IMR-90 (cell line): ENCODE measurements around the gene FFAR3. TPM values are rescaled to one million over a fixed set of nuclear protein-coding genes. Genes with fewer than 3 reads are reported as not detected.

ENCODE experiments used
- ATAC-seq: fragments of 200-7000 bp; cut with Tn5 transposase; 2 replicates; pipeline ENCODE4 v1.9.1; 2020; ENCODE audit warnings: low read depth, mild to moderate bottlenecking, moderate library complexity
- BruUV-seq: library from RNA; stranded (reverse); fragments of 400-500 nt; replicated peaks from 2 replicates; lab custom pipeline; 2021; lab: Mats Ljungman, UMichigan
- CTCF ChIA-PET: fragments of 300-600 bp; formaldehyde crosslinking; extraction: SDS; loops from one replicate; lab custom pipeline; 2021; ENCODE audit warnings: antibody characterized with exemption; lab: Yijun Ruan, JAX
- POLR2A ChIA-PET: fragments of 300-600 bp; sonication (Branson Sonifier 250); formaldehyde crosslinking; loops from one replicate; lab custom pipeline; 2022; ENCODE audit warnings: antibody characterized with exemption; ENCODE audit not compliant: unreplicated experiment; lab: Charles Lee
- DNase-seq: peaks from one replicate; pipeline ENCODE4 v3.0.0; 2013
- H2AFZ ChIP-seq: replicated peaks from 2 replicates; pipeline ENCODE3; 2013; ENCODE audit warnings: low read length, mild to moderate bottlenecking; ENCODE audit not compliant: poor library complexity
- H2AK5ac ChIP-seq: 2 replicates; pipeline ENCODE4 v1.6.1; 2013; ENCODE audit warnings: low read depth, low read length, inconsistent platforms
- H2AK9ac ChIP-seq: replicated peaks from 2 replicates; pipeline ENCODE3; 2013; ENCODE audit warnings: mild to moderate bottlenecking, low read depth, low read length, moderate library complexity; ENCODE audit not compliant: poor library complexity
- H2BK120ac ChIP-seq: 2 replicates; pipeline ENCODE4 v1.6.1; 2013; ENCODE audit warnings: low read depth, low read length, inconsistent platforms
- H2BK15ac ChIP-seq: 3 replicates; pipeline ENCODE4 v1.6.1; 2013; ENCODE audit warnings: low read depth, low read length, inconsistent platforms
- H2BK20ac ChIP-seq: 2 replicates; pipeline ENCODE4 v1.6.1; 2013; ENCODE audit warnings: low read depth, mild to moderate bottlenecking, inconsistent platforms, low read length, moderate library complexity
- H2BK5ac ChIP-seq: 2 replicates; pipeline ENCODE4 v1.6.1; 2013; ENCODE audit warnings: mild to moderate bottlenecking, low read depth, low read length, inconsistent platforms; ENCODE audit not compliant: poor library complexity, severe bottlenecking
- H3K14ac ChIP-seq: replicated peaks from 2 replicates; pipeline ENCODE4 v1.6.1; 2013; ENCODE audit warnings: low read depth, low read length, inconsistent platforms
- H3K18ac ChIP-seq: 2 replicates; pipeline ENCODE4 v1.6.1; 2013; ENCODE audit warnings: low read depth, low read length, control low read depth
- H3K23ac ChIP-seq: 2 replicates; pipeline ENCODE4 v1.6.1; 2013; ENCODE audit warnings: low read depth, low read length, inconsistent platforms
- H3K27ac ChIP-seq: 2 replicates; pipeline ENCODE4 v1.5.1; 2013; ENCODE audit warnings: mild to moderate bottlenecking, control low read depth, low read length; ENCODE audit not compliant: insufficient read depth
- H3K27me3 ChIP-seq: 2 replicates; pipeline ENCODE4 v1.6.1; 2013; ENCODE audit warnings: low read length; ENCODE audit not compliant: control insufficient read depth, insufficient read depth
- H3K36me3 ChIP-seq: 2 replicates; pipeline ENCODE4 v1.6.1; 2013; ENCODE audit warnings: low read length, mixed read lengths; ENCODE audit not compliant: control insufficient read depth, insufficient read depth
- H3K4ac ChIP-seq: 2 replicates; pipeline ENCODE4 v1.6.1; 2013; ENCODE audit warnings: low read depth, low read length, inconsistent platforms
- H3K4me1 ChIP-seq: 2 replicates; pipeline ENCODE4 v1.6.1; 2013; ENCODE audit warnings: low read length, mixed read lengths; ENCODE audit not compliant: control insufficient read depth, insufficient read depth
- H3K4me2 ChIP-seq: 2 replicates; pipeline ENCODE4 v1.6.1; 2013; ENCODE audit warnings: low read depth, mild to moderate bottlenecking, control low read depth, low read length, moderate library complexity
- H3K4me3 ChIP-seq: 2 replicates; pipeline ENCODE4 v1.5.1; 2013; ENCODE audit warnings: low read depth, mild to moderate bottlenecking, control low read depth, low read length, moderate library complexity; ENCODE audit not compliant: insufficient read depth
- H3K56ac ChIP-seq: 2 replicates; pipeline ENCODE4 v1.6.1; 2013; ENCODE audit warnings: low read length, inconsistent platforms; ENCODE audit not compliant: insufficient read depth; ENCODE audit errors: extremely low read depth
- H3K79me1 ChIP-seq, 2 experiments: 2 replicates each; pipeline ENCODE4 v1.6.1; 2013; ENCODE audit warnings: low read length in 2 of 2, inconsistent platforms in 1 of 2, low read depth in 1 of 2
- H3K9ac ChIP-seq: 2 replicates; pipeline ENCODE4 v1.6.1; 2013; ENCODE audit warnings: low read depth, low read length, control low read depth
- H3K9me1 ChIP-seq: 2 replicates; pipeline ENCODE4 v1.6.1; 2013; ENCODE audit warnings: low read length, inconsistent platforms; ENCODE audit not compliant: insufficient read depth
- H3K9me3 ChIP-seq: 2 replicates; pipeline ENCODE4 v1.6.1; 2013; ENCODE audit warnings: low read length; ENCODE audit not compliant: control insufficient read depth, insufficient read depth
- H4K20me1 ChIP-seq: 2 replicates; pipeline ENCODE4 v1.6.1; 2013; ENCODE audit warnings: low read length, inconsistent platforms; ENCODE audit not compliant: insufficient read depth
- H4K5ac ChIP-seq: 2 replicates; pipeline ENCODE4 v1.6.1; 2013; ENCODE audit warnings: mild to moderate bottlenecking, low read depth, low read length, control low read depth
- H4K8ac ChIP-seq, 2 experiments: 2 replicates each; pipeline ENCODE4 v1.6.1; 2013; ENCODE audit warnings: low read depth in 2 of 2, low read length in 2 of 2, control low read depth in 1 of 2, inconsistent platforms in 1 of 2
- H4K91ac ChIP-seq: 2 replicates; pipeline ENCODE4 v1.6.1; 2013; ENCODE audit warnings: low read depth, low read length, inconsistent platforms; ENCODE audit not compliant: insufficient read depth
- BHLHE40 ChIP-seq: fragments of 150-350 bp; IDR thresholded peaks from 2 replicates; pipeline ENCODE4 v1.6.1; 2016; ENCODE audit warnings: mild to moderate bottlenecking, low read depth, low read length
- CTCF ChIP-seq: conservative IDR thresholded peaks from 2 replicates; pipeline ENCODE4 v1.5.1; 2012; ENCODE audit warnings: mild to moderate bottlenecking, low read depth, low read length, improper control_type of control experiment
- ELK1 ChIP-seq: fragments of 150-350 bp; IDR thresholded peaks from 2 replicates; pipeline ENCODE4 v1.6.1; 2016; ENCODE audit warnings: low read depth, mild to moderate bottlenecking, low read length, moderate library complexity, borderline replicate concordance
- FOS ChIP-seq: fragments of 150-350 bp; IDR thresholded peaks from 2 replicates; pipeline ENCODE4 v1.6.1; 2016; ENCODE audit warnings: low read depth, low read length
- MAFK ChIP-seq: IDR thresholded peaks from 2 replicates; pipeline ENCODE4 v1.6.1; 2012; ENCODE audit warnings: low read depth, low read length, improper control_type of control experiment
- MAZ ChIP-seq: IDR thresholded peaks from 2 replicates; pipeline ENCODE4 v1.6.1; 2012; ENCODE audit warnings: low read depth, mild to moderate bottlenecking, low read length, improper control_type of control experiment, moderate library complexity, borderline replicate concordance
- MXI1 ChIP-seq: IDR thresholded peaks from 2 replicates; pipeline ENCODE4 v1.6.1; 2012; ENCODE audit warnings: low read depth, mild to moderate bottlenecking, low read length, moderate library complexity, borderline replicate concordance
- POLR2A ChIP-seq: IDR thresholded peaks from 2 replicates; pipeline ENCODE4 v1.6.1; 2012; ENCODE audit warnings: mild to moderate bottlenecking, low read depth, low read length
- RAD21 ChIP-seq: IDR thresholded peaks from 2 replicates; pipeline ENCODE4 v1.6.1; 2012; ENCODE audit warnings: low read length, improper control_type of control experiment
- RFX5 ChIP-seq: IDR thresholded peaks from 2 replicates; pipeline ENCODE4 v1.8.0; 2012; ENCODE audit warnings: low read depth, mild to moderate bottlenecking, low read length, moderate library complexity
- USF2 ChIP-seq: fragments of 150-350 bp; IDR thresholded peaks from 2 replicates; pipeline ENCODE4 v1.6.1; 2017; ENCODE audit warnings: mild to moderate bottlenecking, antibody characterized with exemption, low read length, low read depth
- WGBS, 2 experiments: methylation state at CpG; one replicate each; pipeline versions ENCODE4 v1.1.5 to v1.1.7; 2013; ENCODE audit warnings: missing lambda C conversion rate in 2 of 2; ENCODE audit not compliant: insufficient read length in 1 of 2; ENCODE audit errors: extremely low coverage in 2 of 2; 5-methylcytosine and 5-hydroxymethylcytosine counted together
- dilution Hi-C: fragments of 300-500 bp; cut with HindIII; formaldehyde crosslinking; loops from one replicate; pipeline ENCODE4 v1.14.3; 2018; ENCODE audit warnings: low sequenced_read_pairs; ENCODE audit not compliant: unreplicated experiment
- in situ Hi-C: fragments of 300-500 bp; cut with MboI; formaldehyde crosslinking; loops from 3 replicates; pipeline ENCODE4 v1.14.3; 2019; ENCODE audit warnings: low sequenced_read_pairs, inconsistent platforms, mixed read lengths
- intact Hi-C: fragments of 100-400 bp; cut with micrococcal nuclease; formaldehyde crosslinking; loops from 2 replicates; pipeline ENCODE4 v1.10.0; 2022
- polyA plus RNA-seq, 3 experiments: library from polyadenylated mRNA; depleted of rRNA; stranded (reverse); fragments of >200 nt; gene quantifications; 2 replicates each; pipeline ENCODE4 v1.2.3, GENCODE V29; 2012; ENCODE audit warnings: low replicate concordance in 1 of 3
- total RNA-seq: library from RNA; depleted of rRNA; stranded (reverse); fragments of >200 nt; gene quantifications from 2 replicates; pipeline ENCODE4 v1.2.3, GENCODE V29; 2012

FFAR3 gene
- total and polyA plus RNA-seq, 2 of the 4 experiments (the other 2 are of a cell fraction) = not detected

DNA sequence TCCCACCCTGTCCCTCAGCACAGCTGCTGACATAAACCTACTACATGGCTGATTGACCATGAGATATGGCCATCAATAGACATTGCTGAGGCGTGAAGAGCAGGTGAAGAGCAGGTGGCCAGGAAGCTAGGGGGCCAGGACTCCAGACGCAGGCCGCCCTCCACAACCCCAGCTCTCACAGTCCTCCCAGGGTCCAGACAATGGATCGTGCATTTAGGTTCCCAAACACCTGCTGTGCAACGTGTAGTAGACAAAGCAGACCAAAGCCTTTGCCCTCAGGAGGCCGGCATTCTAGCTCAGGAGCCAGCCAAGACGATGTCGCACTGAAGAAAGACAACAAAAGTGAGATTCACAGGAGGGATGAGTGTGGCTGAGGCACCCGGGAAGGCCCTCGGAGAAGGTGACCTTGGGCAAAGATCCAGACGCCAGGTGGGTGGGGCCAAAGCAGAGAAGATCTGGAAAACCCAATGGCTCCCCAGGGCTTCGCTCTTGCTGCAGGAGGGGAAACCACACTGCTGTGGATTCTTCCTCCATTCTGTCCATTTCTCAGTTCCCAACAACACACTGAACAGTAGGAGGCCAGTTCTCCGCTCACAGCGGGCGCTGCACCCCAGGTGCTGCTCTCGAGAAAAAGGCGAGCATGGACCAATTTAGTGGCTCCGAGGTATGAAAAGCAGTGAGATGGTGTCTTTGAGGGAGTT is 9.2 kb upstream of the FFAR3 start:
- no peaks in the 10 kb centered on the region for H4K20me1 ChIP-seq
- ChIA-PET CTCF (interaction anchor here (1.0 kb wide), 1 partner anchor 119 kb away, joined by 3 read pairs; no protein-coding TSS in a partner anchor), POLR2A (no interaction called here)
- no peak overlapping the region for H2AFZ ChIP-seq
- TF ChIP-seq MAFK (no peak), MXI1 (no peak), BHLHE40 (no peak), POLR2A (no peak), ELK1 (no peak), RFX5 (no peak), RAD21 (no peak), MAZ (no peak), FOS (no peak), USF2 (no peak), CTCF (no peak)
- no peak overlapping the region for H3K14ac ChIP-seq
- ATAC-seq = no peak
- no peak overlapping the region for H3K23ac ChIP-seq
- dilution Hi-C loops = no loop called here
- no peak overlapping the region for H4K91ac ChIP-seq
- H3K27me3 ChIP-seq = peaks cover 13% of the 10 kb centered on the region
- no peak overlapping the region for H2BK20ac ChIP-seq
- H3K9me3 ChIP-seq = no peaks in the 10 kb centered on the region
- no peak overlapping the region for H4K5ac ChIP-seq
- BruUV-seq = no TSS peak
- no peak overlapping the region for H2AK9ac ChIP-seq
- no peaks in the 10 kb centered on the region for H3K36me3 ChIP-seq
- no peak overlapping the region for H2BK5ac ChIP-seq
- no peak overlapping the region for H3K4ac ChIP-seq
- H3K9ac ChIP-seq = no peak overlapping the region
- H3K56ac ChIP-seq = no peak overlapping the region
- no peaks in the 10 kb centered on the region for H3K4me1 ChIP-seq
- no peak overlapping the region for H3K27ac ChIP-seq
- H3K4me3 ChIP-seq = no peak overlapping the region
- H2AK5ac ChIP-seq = no peak overlapping the region
- no peak overlapping the region for H2BK120ac ChIP-seq
- no peak overlapping the region for H3K4me2 ChIP-seq
- DNase-seq = no peak
- no peak overlapping the region for H3K18ac ChIP-seq
- H4K8ac ChIP-seq = no peak overlapping the region
- no peak overlapping the region for H2BK15ac ChIP-seq
- in situ Hi-C loops = loop anchor here (25.0 kb wide), 1 partner anchor 238 kb away; the partner anchor contains the start of gene PMIS2
- no peaks in the 10 kb centered on the region for H3K79me1 ChIP-seq
- H3K9me1 ChIP-seq = no peaks in the 10 kb centered on the region
- intact Hi-C loops = no loop called here
- 81% methylated on average over 10 of the region's 18 CpGs; no CpG with 5 or more reads in 1 of the 2 experiments for WGBS, 2 experiments
